ENCODE data around the gene MINDY2.

- TF ChIP-seq CTCF (optimal IDR thresholded peaks at IDR 0.05 in 1 of 3, IDR thresholded peaks at IDR 0.05 in 1 of 3, conservative IDR thresholded peaks at IDR 0.05 in 1 of 3; ENCODE audit: extremely low read depth in 1 of 3, insufficient read depth in 2 of 3, low read length in 3 of 3) (no peak), EZH2 (IDR thresholded peaks at IDR 0.05; ENCODE audit: low read length) (no peak)
These were observed 28.1 kb upstream of the MINDY2 start for GRCh38 chr15:58742819-58743502.

Measured in keratinocyte (primary cell).